ENCODE measurements around the gene KLF6.

KLF6 gene

DNA sequence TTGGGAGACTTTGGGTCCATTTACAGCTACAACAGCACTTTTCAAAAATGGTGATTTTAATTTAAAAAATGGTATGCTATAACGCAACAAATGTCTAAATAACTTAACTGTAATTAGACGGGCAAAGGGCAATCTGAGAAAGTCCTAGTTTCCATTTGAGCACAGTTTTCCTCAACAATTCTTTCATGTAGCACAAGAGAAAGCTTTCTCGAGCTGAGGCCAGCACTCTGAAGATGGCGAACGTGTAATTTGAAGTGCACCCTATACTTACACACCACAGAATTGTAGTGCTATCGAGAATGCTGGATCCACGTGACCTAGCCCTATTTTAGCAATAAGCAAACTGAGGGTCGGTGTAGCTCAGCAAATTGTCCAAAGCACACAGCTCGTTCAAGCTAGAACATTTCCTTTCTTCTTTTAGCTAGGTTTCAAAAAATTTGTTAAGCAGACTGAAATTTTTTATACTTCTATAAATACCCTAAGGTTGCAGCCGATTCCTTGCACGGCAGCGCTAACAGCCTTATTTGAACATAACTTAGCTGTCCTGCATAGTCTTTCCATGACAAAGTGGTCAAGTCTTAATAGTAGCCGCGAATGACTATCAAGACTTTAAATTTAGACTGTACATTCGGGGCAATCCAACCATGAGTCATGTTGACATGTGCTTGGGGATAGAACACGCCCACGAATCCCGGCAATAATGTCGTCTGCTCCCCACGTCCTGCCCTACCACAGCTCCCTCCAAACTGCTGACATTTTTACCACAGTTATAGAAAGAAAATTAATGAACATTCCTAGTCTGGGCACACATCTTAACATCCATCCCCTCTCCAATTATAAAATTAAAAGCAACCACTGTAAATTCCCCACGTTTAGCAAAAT, 10.0 kb downstream of the KLF6 start:
- DNase-seq (ENCODE audit: low read depth): no peak

DNA sequence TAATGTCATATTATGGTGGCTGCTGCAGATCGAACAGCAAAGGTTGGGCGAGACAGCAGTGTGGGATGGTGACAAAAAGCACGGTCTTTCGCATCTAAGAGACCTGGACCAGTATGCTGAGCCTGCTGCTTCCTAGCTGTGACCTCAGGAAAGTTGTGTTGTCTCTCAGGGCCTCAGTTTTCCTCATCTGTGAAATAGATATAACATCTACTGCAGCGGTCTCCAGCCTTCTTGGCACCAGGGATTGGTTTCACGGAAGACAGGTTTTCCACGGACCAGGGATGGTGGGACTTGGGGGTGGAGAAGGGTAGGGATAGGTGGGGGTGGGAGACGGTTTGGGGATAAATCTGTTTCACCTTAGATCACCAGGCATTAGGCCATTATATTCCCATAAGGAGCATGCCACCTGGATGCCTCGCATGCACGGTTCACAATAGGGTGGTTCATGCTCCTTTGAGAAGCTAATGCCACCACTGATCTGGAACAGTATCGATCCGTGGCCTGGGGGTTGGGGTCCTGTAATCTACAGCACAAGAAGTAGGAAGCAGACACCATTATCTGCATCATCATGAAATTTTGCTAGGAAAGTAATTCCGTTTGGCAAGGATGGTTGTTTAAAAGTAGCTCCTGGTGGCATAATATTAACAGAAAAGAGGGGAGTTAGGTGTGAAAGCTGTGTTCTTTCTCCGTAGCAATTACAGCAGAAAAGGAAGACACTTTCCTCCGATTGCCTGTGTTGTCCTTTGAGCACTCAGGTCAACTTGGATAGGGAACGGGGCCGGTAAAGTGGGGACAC, 10.8 kb downstream of the KLF6 start:
- DNase-seq (ENCODE audit: low read depth): no peak

GRCh38 chr10:3773460-3774017, 11.5 kb downstream of the KLF6 start:
- no peak for DNase-seq (ENCODE audit: low read depth)

DNA sequence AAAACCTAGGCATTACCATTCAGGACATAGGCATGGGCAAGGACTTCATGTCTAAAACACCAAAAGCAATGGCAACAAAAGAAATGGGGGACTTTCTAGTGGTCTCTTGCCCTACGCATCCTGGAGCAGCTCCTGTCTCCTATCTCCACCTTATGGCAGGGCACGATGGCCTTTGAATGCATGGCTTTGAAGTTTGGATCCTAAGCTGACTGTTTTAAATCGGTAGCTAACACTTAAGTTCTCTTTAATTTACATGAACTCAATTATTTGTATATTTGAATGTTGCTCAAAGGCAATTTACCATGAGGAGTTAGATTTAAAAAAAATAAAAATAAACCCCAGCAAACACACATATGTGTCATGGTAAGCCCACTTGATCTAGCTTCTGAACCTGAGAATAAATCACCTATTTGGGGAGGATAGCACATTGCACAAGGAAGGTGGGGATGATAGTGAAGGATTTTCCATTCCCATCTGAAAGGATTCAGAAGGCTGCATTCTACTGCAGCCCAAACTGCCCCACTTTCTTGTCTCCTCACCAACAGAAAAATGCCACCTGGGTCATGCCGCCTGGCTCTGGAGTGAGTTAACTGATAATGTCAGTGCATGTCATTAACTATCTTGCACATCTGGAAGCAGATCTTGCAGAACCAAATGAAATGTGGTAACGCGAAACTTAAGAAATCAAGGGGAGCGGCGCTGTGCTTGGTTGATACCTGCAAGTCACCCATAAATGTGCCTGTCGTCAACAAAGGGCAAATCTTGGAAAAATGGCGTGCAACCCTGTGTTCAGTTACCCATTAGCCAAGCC, 12.4 kb downstream of the KLF6 start:
- DNase-seq (ENCODE audit: low read depth): no peak

DNA sequence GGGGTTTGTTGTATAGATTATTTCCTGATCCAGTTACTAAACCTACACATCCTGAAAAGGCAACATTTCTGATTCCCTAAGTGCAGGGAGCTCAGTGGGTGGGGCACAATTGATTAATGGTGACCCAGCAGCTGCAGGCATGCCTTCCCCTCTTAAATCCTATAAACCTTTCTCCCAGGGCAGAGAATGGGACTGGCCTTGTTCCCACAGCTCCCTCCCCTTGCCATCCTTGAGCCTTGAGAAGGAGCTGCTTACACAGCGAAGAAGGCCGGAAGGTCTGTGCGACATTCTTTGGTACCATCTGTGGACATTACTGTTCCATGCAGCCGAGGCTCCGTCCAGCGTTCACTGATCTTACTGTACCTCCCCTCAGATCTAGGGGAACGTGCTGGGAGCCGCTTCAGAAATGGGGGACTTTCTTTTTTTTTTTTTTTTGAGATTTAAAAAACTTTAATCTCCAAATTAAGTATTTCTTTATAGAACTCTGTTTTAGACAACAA, 14.3 kb downstream of the KLF6 start:
- no peak for DNase-seq (ENCODE audit: low read depth)

- no peak for DNase-seq (ENCODE audit: low read depth)
Observed at GRCh38 chr10:3769556-3769955, 15.5 kb downstream of the KLF6 start.

DNA sequence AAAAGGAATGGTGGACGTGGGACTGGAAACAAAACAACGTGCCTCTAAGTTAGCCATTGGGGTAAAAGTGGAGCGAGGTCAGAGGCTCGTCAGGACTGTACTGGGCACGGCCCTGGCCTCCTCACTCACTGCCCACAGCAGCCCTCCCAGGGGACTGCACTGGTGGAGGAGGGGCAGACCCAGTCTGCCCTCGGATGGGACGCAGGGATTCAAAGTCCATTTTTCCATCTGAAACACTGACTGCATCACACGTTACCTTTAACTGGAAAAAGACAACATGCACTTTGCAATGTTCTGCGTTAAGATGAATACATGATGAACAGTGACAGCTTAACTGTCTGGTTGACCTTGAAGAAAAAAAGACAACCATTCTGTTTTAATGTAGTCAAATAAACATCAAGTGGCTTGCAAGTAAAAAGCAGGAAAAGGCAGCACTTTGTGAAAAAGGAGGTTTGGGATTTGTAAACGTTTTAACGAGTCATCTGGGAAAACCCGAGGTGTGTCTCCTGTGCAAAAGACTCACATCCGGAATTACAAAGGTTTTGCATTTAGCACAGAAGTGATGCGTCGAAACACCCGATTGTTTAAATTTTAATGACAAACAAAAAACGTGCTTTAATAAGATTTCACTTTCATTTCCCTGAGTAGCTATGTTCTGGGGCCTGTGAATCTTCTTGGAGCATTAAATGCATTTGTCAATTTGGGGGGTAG, 18.8 kb downstream of the KLF6 start:
- DNase-seq (ENCODE audit: low read depth): no peak

- no peak for DNase-seq (ENCODE audit: low read depth)
Observed at GRCh38 chr10:3765146-3765545, 19.9 kb downstream of the KLF6 start.

DNA sequence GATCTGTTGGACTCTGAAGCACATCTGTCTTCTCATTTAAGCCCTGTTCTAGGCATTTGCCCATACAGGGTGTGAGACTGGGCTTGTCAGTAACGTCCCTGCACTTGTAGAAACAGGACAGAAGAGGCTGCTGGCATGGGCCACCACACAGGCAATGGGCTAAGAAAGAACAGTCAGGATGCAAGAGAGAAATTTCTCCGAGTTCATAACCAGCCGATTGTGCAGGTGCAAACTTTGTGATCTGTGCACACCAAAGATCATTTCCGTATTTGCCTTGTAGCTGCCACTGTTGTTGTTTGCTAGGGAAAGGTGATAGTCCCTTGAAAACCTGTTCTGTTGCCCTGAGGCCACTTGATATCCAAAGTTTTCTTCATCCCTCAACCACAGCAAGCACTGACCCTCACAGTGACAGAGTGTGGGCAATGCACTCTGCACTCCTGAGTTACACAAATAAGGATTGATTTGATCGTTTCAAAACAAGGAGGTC, 20.3 kb downstream of the KLF6 start:
- no peak for DNase-seq (ENCODE audit: low read depth)

DNA sequence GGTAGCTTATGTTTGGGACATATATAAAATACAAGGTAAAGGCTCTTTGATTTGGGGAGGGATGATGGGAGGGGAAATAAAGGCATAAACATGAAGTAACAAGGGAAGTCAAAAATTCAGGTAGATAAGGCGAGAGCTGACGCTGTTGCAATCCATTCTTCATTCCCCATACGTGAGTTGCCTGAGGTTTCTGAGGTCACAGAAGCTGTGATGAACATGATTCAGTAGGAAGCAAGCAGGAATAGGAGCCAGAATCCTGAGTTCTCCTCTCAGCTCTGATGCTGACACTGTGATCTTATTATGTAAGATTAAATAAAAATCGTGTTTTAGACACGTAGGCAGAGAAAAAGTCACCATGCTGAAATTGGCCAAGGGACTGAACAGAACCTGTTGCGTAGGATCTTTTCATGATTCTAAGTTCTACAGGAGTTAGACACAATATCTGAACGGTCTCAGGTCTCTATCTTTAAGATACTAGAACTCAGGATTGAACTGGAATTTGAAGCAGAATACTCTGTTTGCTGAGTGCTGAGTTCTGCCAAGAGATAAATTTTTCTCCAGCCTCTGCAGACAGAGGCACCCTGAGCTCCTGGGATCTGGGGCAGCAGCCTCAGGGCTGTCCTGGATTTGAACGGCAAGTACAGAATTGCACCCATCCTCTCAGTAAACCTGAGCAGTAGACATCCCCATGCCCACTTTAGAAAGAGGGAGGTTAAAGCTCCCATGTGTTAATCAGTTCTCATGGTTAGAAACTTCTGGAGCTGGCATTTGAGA, 21.0 kb downstream of the KLF6 start:
- DNase-seq (ENCODE audit: low read depth): no peak

GRCh38 chr10:3763035-3763456, 22.0 kb downstream of the KLF6 start:
- DNase-seq (ENCODE audit: low read depth): no peak

DNA sequence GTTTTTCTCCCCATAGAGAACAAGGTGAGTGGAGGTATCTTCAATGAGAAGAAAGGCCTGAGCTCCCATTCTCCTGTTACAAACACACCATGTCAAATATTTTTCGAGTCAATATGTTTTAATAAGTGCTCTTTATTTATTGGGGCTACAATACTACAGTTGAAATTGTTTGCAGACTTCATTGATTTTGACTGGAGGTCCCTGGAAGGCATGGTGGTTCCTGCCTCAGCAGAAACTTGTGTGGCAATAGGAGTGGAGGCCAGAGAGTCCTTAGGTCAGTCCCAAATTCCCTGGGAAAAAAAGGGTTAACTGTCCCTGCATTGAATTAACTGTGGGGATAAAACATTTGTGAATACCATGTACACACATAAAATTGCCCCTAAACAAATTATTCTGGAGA, 22.7 kb downstream of the KLF6 start:
- no peak for DNase-seq (ENCODE audit: low read depth)

GRCh38 chr10:3761904-3762303, 23.1 kb downstream of the KLF6 start:
- no peak for DNase-seq (ENCODE audit: low read depth)

DNA sequence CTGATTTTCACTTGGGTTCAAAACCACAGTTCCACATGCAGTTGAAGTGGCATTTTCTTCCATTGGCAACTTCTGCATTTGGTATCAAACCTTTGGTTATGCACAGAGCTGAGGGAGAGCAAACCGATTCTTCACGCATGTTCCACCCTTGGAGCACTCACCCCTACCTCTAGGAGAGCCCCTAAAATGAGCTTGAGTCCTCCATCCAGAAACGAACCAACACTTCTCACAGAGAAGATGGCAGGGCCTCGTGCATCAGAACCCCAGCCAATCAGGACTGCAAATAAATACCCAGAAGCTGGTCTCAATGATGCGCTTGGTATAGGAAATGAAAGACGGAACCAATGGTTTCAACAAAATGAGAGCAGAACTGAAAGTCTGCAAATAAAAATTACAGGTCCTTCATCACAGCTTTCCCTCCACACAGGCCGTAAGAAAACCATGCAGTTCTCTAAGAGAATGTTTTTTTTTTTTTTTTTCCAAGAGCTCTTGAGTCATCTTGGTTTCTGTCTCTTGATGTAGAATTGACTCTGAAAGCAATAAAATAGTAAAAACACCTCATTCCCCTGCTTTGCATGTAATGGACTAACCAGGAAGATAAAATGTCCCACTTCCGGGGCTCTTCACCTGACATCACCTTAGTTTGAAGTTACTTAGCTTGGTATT, 23.9 kb downstream of the KLF6 start:
- DNase-seq (ENCODE audit: low read depth): no peak

GRCh38 chr10:3760083-3760482, 24.9 kb downstream of the KLF6 start:
- DNase-seq (ENCODE audit: low read depth): no peak

DNA sequence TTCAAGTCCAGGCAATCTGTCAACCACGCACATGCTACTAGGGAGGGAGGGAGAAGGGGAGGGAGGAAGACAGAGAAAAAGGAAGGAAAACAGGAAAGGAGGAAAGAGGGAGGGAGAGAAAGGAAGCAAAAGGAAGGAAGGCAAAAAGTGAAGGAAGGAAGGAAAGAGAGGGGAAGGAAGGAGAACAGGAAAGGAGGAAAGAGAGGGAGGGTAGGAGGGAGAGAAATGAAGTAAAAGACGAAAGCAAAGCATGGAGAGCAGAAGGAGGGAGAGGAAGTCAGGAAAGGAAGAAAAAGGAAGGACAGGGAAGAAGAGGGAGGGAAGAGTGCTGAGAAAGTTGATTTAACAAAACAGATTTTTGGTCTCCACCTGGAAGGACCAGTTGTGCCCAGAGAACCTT, 25.6 kb downstream of the KLF6 start:
- no peak for DNase-seq (ENCODE audit: low read depth)

GRCh38 chr10:3758491-3758970, 26.5 kb downstream of the KLF6 start:
- DNase-seq (ENCODE audit: low read depth): no peak

GRCh38 chr10:3757638-3758490, 27.1 kb downstream of the KLF6 start:
- DNase-seq (ENCODE audit: low read depth): peak; percentile 64

GRCh38 chr10:3757250-3757637, 27.8 kb downstream of the KLF6 start:
- DNase-seq (ENCODE audit: low read depth): no peak
